IMR-90 (cell line): Measurements from ENCODE around the gene GPR171.

Experiments
- BHLHE40 ChIP-seq: fragments of 150-350 bp; IDR thresholded peaks from 2 replicates; pipeline ENCODE4 v1.6.1; 2016; ENCODE audit warnings: mild to moderate bottlenecking, low read depth, low read length
- CEBPB ChIP-seq: IDR thresholded peaks from 2 replicates; pipeline ENCODE4 v1.6.1; 2012; ENCODE audit warnings: low read depth, low read length, improper control_type of control experiment
- CHD1 ChIP-seq: IDR thresholded peaks from 2 replicates; pipeline ENCODE4 v1.6.1; 2012; ENCODE audit warnings: low read depth, low read length, improper control_type of control experiment
- TF ChIP-seq, protein P1 (sequence below): conservative IDR thresholded peaks from 2 replicates; pipeline ENCODE4 v1.5.1; 2012; ENCODE audit warnings: mild to moderate bottlenecking, low read depth, low read length, improper control_type of control experiment

DNA sequence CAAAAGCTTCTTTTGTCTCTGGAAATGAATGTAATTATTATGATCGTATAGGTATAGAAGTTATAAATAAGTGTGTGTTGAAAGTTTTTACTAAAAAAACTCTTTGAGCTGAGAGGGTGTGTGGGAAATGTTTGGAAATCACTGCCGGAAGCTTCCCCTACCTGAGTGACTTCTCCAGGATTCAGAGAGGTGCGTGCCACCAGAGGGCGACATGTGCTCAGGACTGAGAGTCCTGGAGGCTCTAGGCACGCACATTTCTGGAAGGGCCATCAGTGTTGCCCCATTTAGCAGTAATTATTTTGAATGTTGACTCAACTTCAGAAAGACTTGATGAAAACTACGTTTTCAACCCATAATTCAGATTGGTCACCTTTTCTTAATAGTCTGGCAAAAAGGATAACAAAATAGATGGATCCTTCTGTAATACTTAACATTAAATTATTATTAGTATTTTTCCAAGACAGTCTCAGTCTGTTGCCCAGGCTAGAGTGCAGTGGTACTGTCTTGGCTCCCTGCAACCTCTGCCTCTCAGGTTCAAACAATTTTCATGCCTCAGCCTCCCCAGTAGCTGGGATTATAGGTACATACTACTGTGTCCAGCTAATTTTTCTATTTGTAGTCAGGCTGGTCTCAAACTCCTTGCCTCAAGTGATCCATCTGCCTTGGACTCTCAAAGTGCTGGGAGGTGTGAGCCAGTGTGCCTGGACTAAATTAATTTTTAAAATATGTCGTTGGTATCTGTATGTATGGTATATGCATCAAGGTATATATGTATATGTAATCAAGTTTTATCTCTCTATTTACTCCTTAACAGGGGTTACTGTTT, 34.5 kb downstream of the GPR171 start:
- TF ChIP-seq, protein P1, sequence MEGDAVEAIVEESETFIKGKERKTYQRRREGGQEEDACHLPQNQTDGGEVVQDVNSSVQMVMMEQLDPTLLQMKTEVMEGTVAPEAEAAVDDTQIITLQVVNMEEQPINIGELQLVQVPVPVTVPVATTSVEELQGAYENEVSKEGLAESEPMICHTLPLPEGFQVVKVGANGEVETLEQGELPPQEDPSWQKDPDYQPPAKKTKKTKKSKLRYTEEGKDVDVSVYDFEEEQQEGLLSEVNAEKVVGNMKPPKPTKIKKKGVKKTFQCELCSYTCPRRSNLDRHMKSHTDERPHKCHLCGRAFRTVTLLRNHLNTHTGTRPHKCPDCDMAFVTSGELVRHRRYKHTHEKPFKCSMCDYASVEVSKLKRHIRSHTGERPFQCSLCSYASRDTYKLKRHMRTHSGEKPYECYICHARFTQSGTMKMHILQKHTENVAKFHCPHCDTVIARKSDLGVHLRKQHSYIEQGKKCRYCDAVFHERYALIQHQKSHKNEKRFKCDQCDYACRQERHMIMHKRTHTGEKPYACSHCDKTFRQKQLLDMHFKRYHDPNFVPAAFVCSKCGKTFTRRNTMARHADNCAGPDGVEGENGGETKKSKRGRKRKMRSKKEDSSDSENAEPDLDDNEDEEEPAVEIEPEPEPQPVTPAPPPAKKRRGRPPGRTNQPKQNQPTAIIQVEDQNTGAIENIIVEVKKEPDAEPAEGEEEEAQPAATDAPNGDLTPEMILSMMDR, result peak; percentile 84
- peak; percentile 46 for TF ChIP-seq CEBPB
- no peak for TF ChIP-seq BHLHE40
- no peak for TF ChIP-seq CHD1
